Naive B cell (primary cell): ENCODE measurements around the gene CKLF. TPM values are rescaled to one million over a fixed set of nuclear protein-coding genes. Genes with fewer than 3 reads are reported as not detected.
"Not testable (repeated sequence)": the region's sequence is repeated elsewhere in the genome, so short reads cannot be mapped to it uniquely, and the experiment has no call there.

Experiments used
- ATAC-seq, 2 donors: fragments of 150-1000 bp; cut with Tn5 transposase; 2 replicates each; pipeline ENCODE4 v1.10.0; 2021; ENCODE audit warnings: low read depth in 2 of 2, mild to moderate bottlenecking in 2 of 2, moderate library complexity in 2 of 2
- DNase-seq: peaks from one replicate; pipeline ENCODE4 v3.0.0; 2022
- H3K27ac Mint-ChIP-seq, 6 donors: one replicate each; pipeline ENCODE4 v1.8.0; 2020 to 2022; ENCODE audit warnings: mild to moderate bottlenecking in 6 of 6, mixed read lengths in 6 of 6, moderate library complexity in 5 of 6, inconsistent platforms in 2 of 6
- H3K27me3 Mint-ChIP-seq, 3 donors: one replicate each; pipeline ENCODE4 v1.8.0; 2021 to 2022; ENCODE audit warnings: mixed read lengths in 3 of 3, mild to moderate bottlenecking in 1 of 3
- H3K36me3 Mint-ChIP-seq, 2 donors: one replicate each; pipeline ENCODE4 v1.8.0; 2020 to 2022; ENCODE audit warnings: mixed read lengths in 2 of 2, inconsistent platforms in 1 of 2, mild to moderate bottlenecking in 1 of 2
- H3K4me1 Mint-ChIP-seq, 3 donors: one replicate each; pipeline ENCODE4 v1.8.0; 2020 to 2022; ENCODE audit warnings: mixed read lengths in 3 of 3, inconsistent platforms in 1 of 3, mild to moderate bottlenecking in 1 of 3, moderate library complexity in 1 of 3
- H3K4me3 Mint-ChIP-seq, 8 donors: one replicate each; pipeline ENCODE4 v1.8.0; 2020 to 2022; ENCODE audit warnings: mild to moderate bottlenecking in 8 of 8, mixed read lengths in 8 of 8, moderate library complexity in 8 of 8, inconsistent platforms in 2 of 8
- H3K9me3 Mint-ChIP-seq, 7 donors: one replicate each; pipeline ENCODE4 v1.8.0; 2020 to 2022; ENCODE audit warnings: mixed read lengths in 7 of 7, mild to moderate bottlenecking in 5 of 7, inconsistent platforms in 2 of 7, moderate library complexity in 1 of 7
- polyA plus RNA-seq, 6 donors: library from polyadenylated mRNA; unstranded; fragments of 300-500 nt; fragmentation: Illumina TruSeq; gene quantifications; one replicate each; pipeline ENCODE4 v1.2.3, GENCODE V29; 2021; ENCODE audit warnings: low read depth in 6 of 6

The CKLF gene
- polyA plus RNA-seq, 6 donors from 2014 or later: 55.2 to 108 (median 67.7) TPM

- Mint-ChIP-seq H3K4me1 (peaks cover 67 to 80% (median 69%) of the 10 kb centered on the region in 3 donors), H3K9me3 (no peaks in the 10 kb centered on the region), H3K4me3 (peak overlapping the region; percentile 92 to 99 (median 97)), H3K27ac (peak overlapping the region in 5 of 6 donors; percentile 2 to 95 (median 67)), H3K36me3 (peaks cover 5 to 20% of the 10 kb centered on the region in 2 donors), H3K27me3 (no peaks in the 10 kb centered on the region)
- no peak for ATAC-seq
- DNase-seq: no peak
Observed at GRCh38 chr16:66553223-66553622, 847 bp downstream of the CKLF start.

GRCh38 chr16:66554021-66554420, 1.6 kb downstream of the CKLF start:
- Mint-ChIP-seq H3K27ac (peak overlapping the region in 3 of 6 donors; percentile 31 to 95 (median 75)), H3K4me3 (peak overlapping the region in 7 of 8 donors; percentile 6 to 99 (median 92)), H3K4me1 (peaks cover 61 to 72% (median 61%) of the 10 kb centered on the region in 3 donors), H3K27me3 (no peaks in the 10 kb centered on the region), H3K9me3 (no peaks in the 10 kb centered on the region), H3K36me3 (peaks cover 9 to 20% of the 10 kb centered on the region in 2 donors)
- DNase-seq (no peak), ATAC-seq (no peak)

- peak overlapping the region in 1 of 6 donors; percentile 75 for H3K27ac Mint-ChIP-seq
- no peaks in the 10 kb centered on the region for H3K27me3 Mint-ChIP-seq
- ATAC-seq (no peak), DNase-seq (no peak)
- H3K36me3 Mint-ChIP-seq: peaks cover 9 to 20% of the 10 kb centered on the region in 2 donors
- H3K4me3 Mint-ChIP-seq: peak overlapping the region in 3 of 8 donors; percentile 22 to 97 (median 29)
- peaks cover 57 to 68% (median 59%) of the 10 kb centered on the region in 3 donors for H3K4me1 Mint-ChIP-seq
- H3K9me3 Mint-ChIP-seq: no peaks in the 10 kb centered on the region
Observed at GRCh38 chr16:66554495-66554894, 2.1 kb downstream of the CKLF start.

DNA sequence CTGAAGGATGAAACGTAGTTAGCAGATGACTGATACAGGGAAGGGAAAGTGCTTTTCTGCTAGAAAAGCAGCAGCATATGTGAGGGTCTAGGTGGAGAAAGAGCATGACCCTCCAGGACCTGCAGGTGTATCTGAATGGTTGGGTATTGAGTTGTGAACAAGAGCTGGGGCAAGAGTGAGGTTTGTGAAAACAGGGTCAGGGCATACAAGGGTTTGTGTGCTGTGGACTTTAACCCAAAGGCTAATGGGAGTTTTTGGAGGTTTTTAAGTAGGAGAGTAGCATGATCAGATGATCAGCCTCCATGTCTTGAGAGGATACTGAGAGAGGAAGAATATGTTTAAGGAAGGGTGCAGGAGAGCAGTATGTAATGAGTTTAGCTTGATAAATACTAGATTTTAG, 7.7 kb downstream of the CKLF start:
- Mint-ChIP-seq H3K9me3 (no peaks in the 10 kb centered on the region), H3K27me3 (no peaks in the 10 kb centered on the region), H3K36me3 (peaks cover 13 to 26% of the 10 kb centered on the region in 2 donors), H3K4me1 (peaks cover 37 to 39% (median 39%) of the 10 kb centered on the region in 3 donors), H3K4me3 (no peak overlapping the region), H3K27ac (peak overlapping the region in 3 of 6 donors; percentile 1 to 82 (median 21))
- ATAC-seq: no peak
- DNase-seq: no peak

- Mint-ChIP-seq H3K36me3 (peaks cover 13 to 18% of the 10 kb centered on the region in 2 donors), H3K27ac (peak overlapping the region in 1 of 6 donors; percentile 0), H3K4me1 (peaks cover 26% of the 10 kb centered on the region in 3 donors), H3K9me3 (no peaks in the 10 kb centered on the region), H3K27me3 (no peaks in the 10 kb centered on the region), H3K4me3 (no peak overlapping the region)
- ATAC-seq (no peak), DNase-seq (no peak)
Observed at GRCh38 chr16:66561381-66562080, 9.2 kb downstream of the CKLF start.

- H3K4me1 Mint-ChIP-seq: peaks cover 24 to 25% (median 24%) of the 10 kb centered on the region in 3 donors
- no peak overlapping the region for H3K4me3 Mint-ChIP-seq
- no peak for ATAC-seq
Observed at GRCh38 chr16:66562409-66562808, 10.0 kb downstream of the CKLF start.

GRCh38 chr16:66562986-66563385, 10.6 kb downstream of the CKLF start:
- peak overlapping the region in 1 of 6 donors; percentile 66 for H3K27ac Mint-ChIP-seq
- DNase-seq: no peak
- no peak for ATAC-seq
- H3K36me3 Mint-ChIP-seq: peaks cover 10 to 16% of the 10 kb centered on the region in 2 donors
- peaks cover 21 to 22% (median 22%) of the 10 kb centered on the region in 3 donors for H3K4me1 Mint-ChIP-seq
- peaks cover 0 to 3% (median 0%) of the 10 kb centered on the region in 7 donors for H3K9me3 Mint-ChIP-seq
- H3K4me3 Mint-ChIP-seq: no peak overlapping the region
- H3K27me3 Mint-ChIP-seq: no peaks in the 10 kb centered on the region

More at GRCh38 chr16:66562409-66562808, 10.0 kb downstream of the CKLF start:
- no peak for DNase-seq
- no peaks in the 10 kb centered on the region for H3K27me3 Mint-ChIP-seq
- H3K9me3 Mint-ChIP-seq: peaks cover 0 to 3% (median 0%) of the 10 kb centered on the region in 7 donors
- no peak overlapping the region for H3K27ac Mint-ChIP-seq
- H3K36me3 Mint-ChIP-seq: peaks cover 14 to 15% of the 10 kb centered on the region in 2 donors

DNA sequence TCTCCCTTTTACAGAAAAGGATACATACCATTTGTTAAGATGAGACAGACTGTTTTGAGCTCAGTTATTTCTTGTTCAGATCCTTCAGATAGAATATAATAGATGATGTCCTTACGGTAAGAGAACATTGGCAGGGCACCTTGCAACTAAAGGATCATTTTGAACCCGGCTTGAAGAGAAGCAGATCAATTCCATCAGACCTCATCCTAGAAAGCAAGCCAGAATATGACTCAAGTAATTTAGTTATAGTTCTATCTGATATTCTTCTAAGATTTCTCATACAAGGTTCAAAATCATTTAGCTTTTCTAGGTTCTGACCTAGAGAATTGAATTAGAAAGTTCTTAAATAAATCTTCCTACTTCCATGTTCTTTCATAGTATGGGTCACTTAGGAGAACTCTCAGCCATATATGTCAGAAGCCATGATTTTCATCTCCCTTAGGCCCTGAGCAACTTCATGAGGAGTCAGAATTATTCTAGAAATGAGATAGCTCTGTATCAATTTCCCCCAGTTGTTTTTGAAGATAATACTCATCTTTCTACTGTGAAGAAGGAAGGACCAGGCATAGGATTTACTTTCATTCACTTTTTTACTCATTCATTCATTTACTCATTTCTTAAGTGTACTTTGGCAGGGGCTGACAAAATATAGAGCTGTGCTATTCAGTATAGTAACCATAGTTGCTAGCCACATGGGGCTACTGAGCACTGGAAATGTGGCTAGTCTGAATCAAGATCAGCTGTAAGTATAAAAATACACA, 11.4 kb downstream of the CKLF start:
- peaks cover 10 to 11% of the 10 kb centered on the region in 2 donors for H3K36me3 Mint-ChIP-seq
- H3K4me3 Mint-ChIP-seq: no peak overlapping the region

GRCh38 chr16:66566051-66566901, 13.9 kb downstream of the CKLF start, which contains the start of gene CMTM1:
CMTM1 (plus strand) TSS chr16:66566439; CDS start chr16:66566514, 75 bp downstream.
- ATAC-seq (no peak), DNase-seq (no peak)
- H3K36me3 Mint-ChIP-seq: peaks cover 0 to 11% of the 10 kb centered on the region in 2 donors
- peaks cover 0 to 3% (median 0%) of the 10 kb centered on the region in 7 donors for H3K9me3 Mint-ChIP-seq
- H3K27me3 Mint-ChIP-seq: no peaks in the 10 kb centered on the region
- H3K27ac Mint-ChIP-seq: peak within 1 kb of the TSS in 1 of 6 donors; percentile 36
- peaks cover 5 to 12% (median 6%) of the 10 kb centered on the region in 3 donors for H3K4me1 Mint-ChIP-seq
- H3K4me3 Mint-ChIP-seq: peak within 1 kb of the TSS in 2 of 8 donors; percentile 37 to 60

More for the DNA sequence above, 11.4 kb downstream of the CKLF start:
- Mint-ChIP-seq H3K27me3 (no peaks in the 10 kb centered on the region), H3K4me1 (peaks cover 21 to 22% (median 22%) of the 10 kb centered on the region in 3 donors), H3K27ac (no peak overlapping the region), H3K9me3 (peaks cover 0 to 3% (median 0%) of the 10 kb centered on the region in 7 donors)
- ATAC-seq (no peak), DNase-seq (no peak)

- DNase-seq, H3K4me3 Mint-ChIP-seq, ATAC-seq, H3K27me3 Mint-ChIP-seq, H3K9me3 Mint-ChIP-seq, H3K4me1 Mint-ChIP-seq, H3K27ac Mint-ChIP-seq: not testable (repeated sequence)
- peaks cover 0 to 11% of the 10 kb centered on the region in 2 donors for H3K36me3 Mint-ChIP-seq
Observed at GRCh38 chr16:66567270-66567669, 14.9 kb downstream of the CKLF start.

DNA sequence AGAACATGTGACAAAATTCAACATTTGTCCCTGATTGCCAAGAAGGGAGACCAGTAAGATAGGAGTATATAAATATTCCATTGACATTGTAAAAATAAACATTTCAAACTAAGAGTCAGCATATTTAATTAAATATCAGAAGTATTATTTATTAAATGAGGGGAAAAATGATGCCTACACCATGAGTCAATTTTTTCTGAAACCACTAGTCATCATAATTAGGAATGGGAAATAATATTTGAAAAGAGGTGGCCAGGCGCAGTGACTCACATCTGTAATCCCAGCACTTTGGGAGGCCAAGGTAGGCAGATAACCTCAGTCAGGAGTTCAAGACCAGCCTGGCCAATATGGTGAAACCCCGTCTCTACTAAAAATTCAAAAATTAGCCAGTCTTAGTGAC, 16.0 kb downstream of the CKLF start:
- DNase-seq: no peak
- Mint-ChIP-seq H3K36me3 (peaks cover 0 to 11% of the 10 kb centered on the region in 2 donors), H3K27me3 (no peaks in the 10 kb centered on the region), H3K9me3 (peaks cover 0 to 3% (median 0%) of the 10 kb centered on the region in 7 donors), H3K4me3 (no peak overlapping the region), H3K4me1 (peaks cover 0 to 4% (median 0%) of the 10 kb centered on the region in 3 donors), H3K27ac (peak overlapping the region in 1 of 6 donors; percentile 67)
- ATAC-seq: no peak

- Mint-ChIP-seq H3K27ac (no peak overlapping the region), H3K4me1 (peaks cover 0 to 4% (median 0%) of the 10 kb centered on the region in 3 donors), H3K9me3 (peaks cover 0 to 3% (median 0%) of the 10 kb centered on the region in 7 donors), H3K4me3 (no peak overlapping the region), H3K27me3 (peaks cover 0 to 4% (median 0%) of the 10 kb centered on the region in 3 donors), H3K36me3 (peaks cover 0 to 7% of the 10 kb centered on the region in 2 donors)
- ATAC-seq: no peak
- no peak for DNase-seq
Observed at GRCh38 chr16:66569131-66569530, 16.8 kb downstream of the CKLF start.
